K562 (cell line): ENCODE results near the gene CLDND2. TPM values are rescaled to one million over a fixed set of nuclear protein-coding genes. Genes with fewer than 3 reads are reported as not detected.

Experiments used
- BRF2 ChIP-seq: IDR thresholded peaks from 3 replicates; pipeline ENCODE4 v1.6.1; 2011; ENCODE audit warnings: borderline replicate concordance, mild to moderate bottlenecking; ENCODE audit not compliant: insufficient read length, insufficient read depth
- CBFA2T3 ChIP-seq: fragments of 450-650 bp; IDR thresholded peaks from 2 replicates; pipeline ENCODE4 v1.6.1; 2017
- CC2D1A ChIP-seq: fragments of 450-650 bp; IDR thresholded peaks from 2 replicates; pipeline ENCODE4 v1.6.1; 2017; ENCODE audit warnings: mild to moderate bottlenecking
- HDAC3 ChIP-seq: fragments of 450-650 bp; IDR thresholded peaks from 2 replicates; pipeline ENCODE4 v1.6.1; 2018; ENCODE audit warnings: borderline replicate concordance, mild to moderate bottlenecking, moderate library complexity; ENCODE audit not compliant: partially characterized antibody
- HNRNPH1 ChIP-seq: fragments of 200-400 bp; formaldehyde crosslinking; optimal IDR thresholded peaks from 2 replicates; pipeline ENCODE3; 2017; ENCODE audit warnings: low read depth, mild to moderate bottlenecking, low read length, moderate library complexity
- IRF9 ChIP-seq: fragments of 450-650 bp; IDR thresholded peaks from 2 replicates; pipeline ENCODE4 v1.6.1; 2016; ENCODE audit warnings: missing biosample characterization, missing genetic modification characterization
- JUND ChIP-seq, 2 experiments: IDR thresholded peaks; 2 replicates in 1 of 2; 3 replicates in 1 of 2; pipeline ENCODE4 v1.6.1; 2011; ENCODE audit warnings: borderline replicate concordance in 2 of 2, low read depth in 2 of 2, low read length in 2 of 2, improper control_type of control experiment in 1 of 2, missing biosample characterization in 1 of 2, missing genetic modification characterization in 1 of 2, missing genetic modification reagents in 1 of 2
- KDM4B ChIP-seq, 2 experiments: fragments of 450-650 bp in 1 of 2; sonication (generic) in 1 of 2; IDR thresholded peaks; 2 replicates each; pipeline ENCODE4 v1.6.1; 2016 to 2017; ENCODE audit warnings: borderline replicate concordance in 2 of 2, antibody characterized with exemption in 1 of 2, low read depth in 1 of 2, mild to moderate bottlenecking in 1 of 2
- NBN ChIP-seq: fragments of 450-650 bp; IDR thresholded peaks from 2 replicates; pipeline ENCODE4 v1.6.1; 2016; ENCODE audit warnings: low read depth, mild to moderate bottlenecking
- NKRF ChIP-seq: fragments of 450-650 bp; IDR thresholded peaks from 2 replicates; pipeline ENCODE4 v1.6.1; 2016; ENCODE audit warnings: borderline replicate concordance
- NR1H2 ChIP-seq: sonication (generic); formaldehyde crosslinking; IDR thresholded peaks from 2 replicates; pipeline ENCODE4 v1.4.0; 2020; ENCODE audit warnings: mild to moderate bottlenecking, missing genetic modification reagents
- RB1 ChIP-seq: fragments of 450-650 bp; IDR thresholded peaks from 2 replicates; pipeline ENCODE4 v1.6.1; 2017; ENCODE audit warnings: low read depth, mild to moderate bottlenecking
- RCOR1 ChIP-seq, 2 experiments: IDR thresholded peaks; 2 replicates each; pipeline ENCODE4 v1.6.1; 2012; ENCODE audit warnings: low read depth in 2 of 2, low read length in 2 of 2, borderline replicate concordance in 1 of 2, improper control_type of control experiment in 1 of 2
- SIN3A ChIP-seq, 2 experiments: fragments of 150-350 bp in 1 of 2; IDR thresholded peaks; 2 replicates each; pipeline ENCODE4 v1.6.1; 2011 to 2016; ENCODE audit warnings: borderline replicate concordance in 2 of 2, low read depth in 2 of 2, low read length in 2 of 2, mild to moderate bottlenecking in 2 of 2, moderate library complexity in 2 of 2; ENCODE audit not compliant: control insufficient read depth in 1 of 2
- ZBTB43 ChIP-seq: sonication (generic); formaldehyde crosslinking; IDR thresholded peaks from 2 replicates; pipeline ENCODE4 v1.8.0; 2023; ENCODE audit warnings: mild to moderate bottlenecking, missing genetic modification reagents
- ZBTB8A ChIP-seq: fragments of 450-650 bp; IDR thresholded peaks from 2 replicates; pipeline ENCODE4 v1.6.1; 2018; ENCODE audit warnings: mild to moderate bottlenecking, moderate library complexity; ENCODE audit not compliant: partially characterized antibody
- ZNF174 ChIP-seq: fragments of 250-450 bp; sonication (Bioruptor Pico); IDR thresholded peaks from 2 replicates; pipeline ENCODE4 v1.4.0; 2020; ENCODE audit warnings: mild to moderate bottlenecking
- ZNF583 ChIP-seq: fragments of 250-450 bp; sonication (Bioruptor Pico); IDR thresholded peaks from 2 replicates; pipeline ENCODE4 v1.4.0; 2020
- ZNF655 ChIP-seq: fragments of 250-450 bp; sonication (Bioruptor Pico); IDR thresholded peaks from 2 replicates; pipeline ENCODE4 v1.5.0; 2021
- ZNF830 ChIP-seq: fragments of 250-450 bp; sonication (Bioruptor Pico); IDR thresholded peaks from 2 replicates; pipeline ENCODE4 v1.5.0; 2021; ENCODE audit warnings: mild to moderate bottlenecking
- polyA plus RNA-seq, 8 experiments: library from polyadenylated mRNA; depleted of rRNA in 4 of 8; stranded (reverse) in 5 of 8; unstranded in 3 of 8; fragments of >200 nt; fragmentation: Nextera tagmentation in 2 of 8; fragmentation: Illumina TruSeq in 1 of 8; extraction: Ambion mirVana in 2 of 8; extraction: Trizol in 1 of 8; gene quantifications; 2 replicates each; pipeline versions ENCODE4 v1.2.1 to v1.2.3, GENCODE V29; 2011 to 2014; ENCODE audit warnings: inconsistent platforms in 1 of 8, missing spikeins in 1 of 8
- total RNA-seq, 7 experiments: library from RNA; depleted of rRNA in 6 of 7; stranded (reverse); fragments of >200 nt in 6 of 7; fragmentation: Illumina TruSeq in 2 of 7; extraction: Trizol in 2 of 7; gene quantifications; 2 replicates each; pipeline versions ENCODE4 v1.2.1 to v1.2.3, GENCODE V29; 2011 to 2021; ENCODE audit warnings: low replicate concordance in 1 of 7

The CLDND2 gene
- total and polyA plus RNA-seq, 9 of the 15 experiments (the other 6 are each of a cell fraction or from before 2014, with no cell fraction given) = 0.45 to 4.0 (median 1.2) TPM; not detected in 3

- TF ChIP-seq SIN3A (IDR thresholded peaks at IDR 0.05; ENCODE audit: borderline replicate concordance in 2 of 2, control insufficient read depth in 1 of 2, low read depth in 2 of 2, low read length in 2 of 2) (peak in 1 of 2 experiments; percentile 65; a peak in 1 of 4 replicates), BRF2 (no peak), RB1 (0 out of 2 replicates have a peak, but pooled peaks have one; percentile 8), ZBTB8A (no peak), CBFA2T3 (no peak), HDAC3 (no peak), NBN (peak; percentile 51; the same call in 1 of the 2 replicates), NKRF (peak; percentile 91), RCOR1 (IDR thresholded peaks at IDR 0.05; ENCODE audit: borderline replicate concordance in 1 of 2, low read depth in 2 of 2, low read length in 2 of 2) (no peak), ZNF583 (no peak), HNRNPH1 (no peak), KDM4B (IDR thresholded peaks at IDR 0.05; ENCODE audit: borderline replicate concordance in 2 of 2, low read depth in 1 of 2) (no peak), ZNF174 (CRISPR knock-in tag) (no peak), IRF9 (no peak), ZBTB43 (no peak), ZNF830 (no peak; the same call in 1 of the 2 replicates), CC2D1A (peak; percentile 60), ZNF655 (no peak), NR1H2 (CRISPR knock-in tag) (0 out of 2 replicates have a peak, but pooled peaks have one; percentile 76), JUND (IDR thresholded peaks at IDR 0.05; ENCODE audit: borderline replicate concordance, low read depth, low read length) (no peak), JUND (tag; IDR thresholded peaks at IDR 0.05; ENCODE audit: borderline replicate concordance, low read depth, low read length) (no peak)
Measured at GRCh38 chr19:51366389-51367254, 2.2 kb downstream of the CLDND2 start (continued).
